ENCODE data around the gene CMTM3.
"Not testable (repeated sequence)": the region's sequence is repeated elsewhere in the genome, so short reads cannot be mapped to it uniquely, and the experiment has no call there.

The CMTM3 gene, protein sequence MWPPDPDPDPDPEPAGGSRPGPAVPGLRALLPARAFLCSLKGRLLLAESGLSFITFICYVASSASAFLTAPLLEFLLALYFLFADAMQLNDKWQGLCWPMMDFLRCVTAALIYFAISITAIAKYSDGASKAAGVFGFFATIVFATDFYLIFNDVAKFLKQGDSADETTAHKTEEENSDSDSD

DNA sequence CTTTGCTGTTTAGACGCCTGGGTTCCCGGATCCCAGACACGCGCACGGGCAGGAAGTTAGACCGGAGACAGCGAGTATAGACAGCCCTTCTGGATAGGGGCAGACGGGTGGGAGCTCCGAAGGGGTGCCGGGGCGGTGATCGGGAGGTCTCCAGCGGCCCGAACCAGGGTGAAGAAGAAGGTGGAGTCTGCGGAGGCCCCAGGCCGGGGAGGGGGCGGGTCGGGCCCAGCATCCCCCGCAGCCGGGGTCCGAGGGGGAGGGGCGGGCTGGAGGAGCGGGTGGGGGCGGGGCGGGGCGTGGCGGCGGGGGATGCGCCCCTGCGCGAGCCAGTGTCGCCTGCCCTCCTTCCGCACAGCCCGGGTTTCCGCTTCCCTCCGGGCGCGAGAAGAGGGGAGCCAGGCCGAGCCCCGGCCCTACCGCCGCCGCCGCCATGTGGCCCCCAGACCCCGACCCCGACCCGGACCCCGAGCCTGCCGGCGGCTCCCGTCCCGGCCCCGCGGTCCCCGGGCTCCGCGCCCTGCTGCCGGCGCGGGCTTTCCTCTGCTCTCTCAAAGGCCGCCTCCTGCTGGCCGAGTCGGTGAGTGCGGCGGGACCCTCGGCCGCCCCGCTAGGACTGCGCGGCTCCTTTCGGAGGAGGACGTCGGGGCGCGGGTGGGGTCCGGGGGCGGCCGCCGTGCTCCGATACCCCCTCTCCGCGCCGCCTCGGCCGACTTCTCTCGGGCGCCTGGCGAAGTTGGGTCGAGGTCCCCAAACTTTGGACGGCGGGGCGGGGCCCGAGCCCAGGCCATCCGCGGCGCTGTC, at the start of gene CMTM3:
Gene CMTM3 (plus strand): TSS at position 329 of the 801 bp plus-strand sequence. CDS start 102 bp downstream, at position 431.
- peak; percentile 65 to 70 for DNase-seq

DNA sequence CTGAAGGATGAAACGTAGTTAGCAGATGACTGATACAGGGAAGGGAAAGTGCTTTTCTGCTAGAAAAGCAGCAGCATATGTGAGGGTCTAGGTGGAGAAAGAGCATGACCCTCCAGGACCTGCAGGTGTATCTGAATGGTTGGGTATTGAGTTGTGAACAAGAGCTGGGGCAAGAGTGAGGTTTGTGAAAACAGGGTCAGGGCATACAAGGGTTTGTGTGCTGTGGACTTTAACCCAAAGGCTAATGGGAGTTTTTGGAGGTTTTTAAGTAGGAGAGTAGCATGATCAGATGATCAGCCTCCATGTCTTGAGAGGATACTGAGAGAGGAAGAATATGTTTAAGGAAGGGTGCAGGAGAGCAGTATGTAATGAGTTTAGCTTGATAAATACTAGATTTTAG, 44.4 kb upstream of the CMTM3 start:
- DNase-seq, result no peak

DNA sequence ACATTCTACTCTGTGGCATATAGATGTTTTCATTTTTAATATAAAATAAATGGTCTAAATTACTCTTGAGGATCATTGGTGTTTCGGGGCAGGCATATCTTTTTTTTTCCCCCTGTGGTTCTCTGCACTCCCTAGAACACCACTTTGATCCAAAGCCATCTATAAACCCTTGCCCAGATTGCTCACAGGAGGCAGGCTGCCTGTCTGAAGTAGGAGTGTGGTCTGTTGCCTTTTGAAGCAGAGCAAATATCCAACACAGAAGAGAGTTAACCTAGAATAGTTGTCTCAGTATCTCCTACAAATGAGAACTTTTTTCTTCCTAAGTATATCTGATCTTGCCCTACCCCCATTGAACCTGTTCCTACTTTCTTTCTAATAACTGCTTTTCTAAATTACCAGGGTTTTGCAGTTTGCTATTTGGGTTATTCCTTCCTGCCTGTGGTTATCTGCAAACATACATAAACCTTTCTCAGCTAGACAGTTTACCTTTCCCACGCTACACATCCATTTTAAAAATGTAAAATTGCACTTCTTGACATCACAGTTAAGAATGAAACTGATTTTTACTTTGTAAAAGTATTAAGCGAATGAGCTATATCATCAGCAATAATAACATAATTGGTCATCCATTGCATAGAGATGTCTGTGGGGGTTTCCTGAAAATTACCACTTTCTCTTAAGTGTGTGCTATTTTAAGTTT, 43.0 kb upstream of the CMTM3 start:
- no peak for DNase-seq

DNA sequence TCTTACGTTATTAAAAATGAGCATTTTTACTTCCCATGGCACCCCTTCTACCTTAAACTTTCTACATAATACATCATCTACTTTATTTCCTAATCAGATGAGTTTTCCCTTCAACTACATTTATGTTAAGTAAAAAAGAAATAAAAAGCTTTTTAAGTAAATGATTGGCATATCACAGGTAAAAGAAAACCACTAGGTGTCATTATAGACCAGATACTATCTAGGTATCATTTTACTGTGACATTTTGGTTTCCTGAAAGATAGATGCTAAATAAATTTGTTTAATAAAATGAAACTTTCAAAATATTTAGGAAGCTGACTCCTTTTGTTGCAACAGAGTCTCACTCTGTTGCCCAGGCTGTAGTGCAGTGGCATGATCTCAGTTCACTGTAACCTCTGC, 42.1 kb upstream of the CMTM3 start:
- DNase-seq, result no peak

DNA sequence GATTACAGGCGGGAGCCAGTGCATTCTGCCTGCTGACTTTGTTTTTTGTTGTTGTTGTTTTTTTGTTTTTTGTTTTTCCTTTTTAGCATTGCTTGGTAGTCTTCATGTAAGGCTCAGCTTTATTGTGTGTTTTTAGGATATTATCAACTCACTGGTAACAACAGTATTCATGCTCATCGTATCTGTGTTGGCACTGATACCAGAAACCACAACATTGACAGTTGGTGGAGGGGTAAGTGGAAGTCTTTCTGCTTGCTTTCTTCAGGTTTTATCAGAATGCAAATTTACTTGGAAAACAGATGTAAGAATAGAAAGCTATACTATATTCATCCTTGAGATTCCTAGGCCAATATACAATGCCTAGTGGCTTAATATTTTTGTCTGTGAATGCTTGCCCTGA, 41.5 kb upstream of the CMTM3 start:
- DNase-seq, result no peak

DNA sequence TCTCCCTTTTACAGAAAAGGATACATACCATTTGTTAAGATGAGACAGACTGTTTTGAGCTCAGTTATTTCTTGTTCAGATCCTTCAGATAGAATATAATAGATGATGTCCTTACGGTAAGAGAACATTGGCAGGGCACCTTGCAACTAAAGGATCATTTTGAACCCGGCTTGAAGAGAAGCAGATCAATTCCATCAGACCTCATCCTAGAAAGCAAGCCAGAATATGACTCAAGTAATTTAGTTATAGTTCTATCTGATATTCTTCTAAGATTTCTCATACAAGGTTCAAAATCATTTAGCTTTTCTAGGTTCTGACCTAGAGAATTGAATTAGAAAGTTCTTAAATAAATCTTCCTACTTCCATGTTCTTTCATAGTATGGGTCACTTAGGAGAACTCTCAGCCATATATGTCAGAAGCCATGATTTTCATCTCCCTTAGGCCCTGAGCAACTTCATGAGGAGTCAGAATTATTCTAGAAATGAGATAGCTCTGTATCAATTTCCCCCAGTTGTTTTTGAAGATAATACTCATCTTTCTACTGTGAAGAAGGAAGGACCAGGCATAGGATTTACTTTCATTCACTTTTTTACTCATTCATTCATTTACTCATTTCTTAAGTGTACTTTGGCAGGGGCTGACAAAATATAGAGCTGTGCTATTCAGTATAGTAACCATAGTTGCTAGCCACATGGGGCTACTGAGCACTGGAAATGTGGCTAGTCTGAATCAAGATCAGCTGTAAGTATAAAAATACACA, 40.8 kb upstream of the CMTM3 start:
- no peak for DNase-seq

DNA sequence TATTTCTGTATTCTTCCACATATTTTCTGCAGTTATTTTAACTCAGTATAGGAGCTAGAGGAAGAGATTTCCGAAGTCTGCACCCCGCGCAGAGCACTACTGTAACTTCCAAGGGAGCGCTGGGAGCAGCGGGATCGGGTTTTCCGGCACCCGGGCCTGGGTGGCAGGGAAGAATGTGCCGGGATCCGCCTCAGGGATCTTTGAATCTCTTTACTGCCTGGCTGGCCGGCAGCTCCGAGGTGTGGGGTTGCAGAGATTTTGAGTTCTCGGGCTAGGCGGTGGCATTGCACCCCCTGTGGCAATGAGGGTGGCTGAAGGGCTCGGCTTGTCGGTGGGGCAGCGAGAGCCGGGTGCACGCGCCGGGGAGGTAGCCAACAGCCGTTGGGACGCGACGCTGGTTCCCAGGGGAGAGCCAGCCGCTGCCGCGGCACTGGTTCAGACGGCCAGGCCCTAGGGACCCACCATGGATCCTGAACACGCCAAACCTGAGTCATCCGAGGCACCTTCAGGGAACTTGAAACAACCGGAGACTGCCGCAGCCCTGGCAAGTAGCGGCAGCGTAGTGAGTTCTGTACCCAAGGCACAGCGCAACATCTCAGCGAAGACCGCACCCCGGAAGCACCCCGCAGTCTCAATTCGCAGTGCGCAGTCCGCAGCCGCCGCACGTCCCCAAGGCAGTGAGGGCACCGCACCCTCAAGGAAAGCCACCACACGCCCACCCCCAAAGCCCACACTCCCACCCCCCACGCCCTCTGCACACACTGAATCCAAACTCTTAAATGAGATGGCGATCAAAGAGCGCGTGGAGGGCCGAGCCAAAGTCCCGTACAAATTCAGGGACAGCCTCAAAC, 38.2 kb upstream of the CMTM3 start, which contains the start of gene CMTM1:
Gene CMTM1 (plus strand): TSS at position 389 of the 851 bp plus-strand sequence. CDS start 75 bp downstream, at position 464.
- DNase-seq, result no peak

DNA sequence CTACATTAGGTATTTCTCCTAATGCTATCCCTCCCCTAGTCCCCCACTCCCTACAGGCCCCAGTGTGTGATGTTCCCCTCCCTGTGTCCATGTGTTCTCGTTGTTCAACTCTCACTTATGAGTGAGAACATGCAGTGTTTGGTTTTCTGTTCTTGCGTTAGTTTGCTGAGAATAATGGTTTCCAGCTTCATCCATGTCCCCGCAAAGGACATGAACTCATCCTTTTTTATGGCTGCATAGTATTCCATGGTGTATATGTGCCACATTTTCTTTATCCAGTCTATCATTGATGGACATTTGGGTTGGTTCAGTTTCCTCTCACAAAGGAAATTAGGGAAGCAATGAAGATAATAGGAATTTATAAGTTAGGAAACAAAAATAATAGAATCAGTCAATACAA, 37.2 kb upstream of the CMTM3 start:
- not testable (repeated sequence) for DNase-seq

DNA sequence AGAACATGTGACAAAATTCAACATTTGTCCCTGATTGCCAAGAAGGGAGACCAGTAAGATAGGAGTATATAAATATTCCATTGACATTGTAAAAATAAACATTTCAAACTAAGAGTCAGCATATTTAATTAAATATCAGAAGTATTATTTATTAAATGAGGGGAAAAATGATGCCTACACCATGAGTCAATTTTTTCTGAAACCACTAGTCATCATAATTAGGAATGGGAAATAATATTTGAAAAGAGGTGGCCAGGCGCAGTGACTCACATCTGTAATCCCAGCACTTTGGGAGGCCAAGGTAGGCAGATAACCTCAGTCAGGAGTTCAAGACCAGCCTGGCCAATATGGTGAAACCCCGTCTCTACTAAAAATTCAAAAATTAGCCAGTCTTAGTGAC, 36.1 kb upstream of the CMTM3 start:
- DNase-seq, result no peak

DNA sequence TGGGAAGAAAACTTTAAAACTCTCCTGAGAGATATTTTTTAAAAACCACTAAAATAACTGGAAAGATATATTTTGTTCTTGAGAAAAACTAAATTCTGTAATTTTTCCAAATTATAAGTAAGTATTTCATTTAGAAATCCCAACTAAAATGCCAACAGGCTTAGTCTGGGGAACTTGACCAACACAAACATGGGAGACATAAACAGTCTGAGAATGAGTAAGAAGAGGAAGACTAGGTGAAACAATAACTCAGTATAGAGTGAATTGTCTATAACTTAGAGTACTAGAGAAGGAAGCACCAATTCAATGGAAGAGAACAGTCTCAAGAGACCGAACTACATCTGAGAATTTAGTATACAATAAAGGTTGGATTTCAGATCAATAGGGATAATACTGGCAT, 35.4 kb upstream of the CMTM3 start:
- DNase-seq, result no peak

DNA sequence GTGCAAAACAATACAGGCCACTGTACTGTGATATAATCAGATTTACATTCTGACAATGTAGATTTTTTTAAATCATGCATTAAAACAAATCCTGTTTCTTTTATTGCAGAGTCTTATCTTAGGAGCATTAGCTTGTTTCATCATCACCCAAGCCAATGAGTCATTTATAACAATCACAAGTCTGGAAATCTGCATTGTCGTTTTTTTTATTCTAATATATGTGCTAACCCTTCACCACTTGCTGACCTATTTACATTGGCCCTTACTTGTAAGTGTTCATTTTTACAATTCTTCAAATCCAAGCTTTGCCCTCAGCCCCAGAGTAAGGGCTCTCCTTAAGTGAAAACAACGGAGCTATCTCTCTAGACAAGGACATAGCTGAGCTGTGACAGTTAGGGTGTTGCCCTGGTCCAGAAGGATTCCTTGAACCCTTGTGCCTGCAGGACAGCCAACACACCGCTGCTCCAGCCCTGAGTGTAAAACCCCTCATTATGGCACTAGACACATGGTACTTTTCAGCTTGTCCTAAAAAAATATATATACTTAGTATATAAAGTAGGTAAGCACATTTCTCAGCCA, 34.6 kb upstream of the CMTM3 start:
- no peak for DNase-seq

DNA sequence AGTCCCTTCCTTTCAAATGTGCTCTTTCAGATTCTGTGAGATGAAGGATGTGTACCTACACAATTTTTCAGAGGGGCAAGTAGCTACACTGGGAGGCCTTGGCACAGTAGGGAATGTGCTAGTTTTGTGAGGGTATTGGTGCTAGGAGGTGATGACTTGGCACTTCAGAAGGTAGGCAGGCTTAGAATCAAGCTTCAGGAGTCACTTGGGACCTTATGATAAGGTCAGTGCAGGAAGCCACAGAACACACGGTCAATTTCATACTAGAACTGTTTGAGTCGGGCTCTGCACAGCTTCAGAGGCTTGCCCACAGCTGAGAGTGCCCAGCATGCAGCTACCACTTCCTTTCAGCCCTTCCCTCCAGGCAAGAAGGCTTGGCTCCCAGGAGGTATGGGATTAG, 32.1 kb upstream of the CMTM3 start:
- no peak for DNase-seq

DNA sequence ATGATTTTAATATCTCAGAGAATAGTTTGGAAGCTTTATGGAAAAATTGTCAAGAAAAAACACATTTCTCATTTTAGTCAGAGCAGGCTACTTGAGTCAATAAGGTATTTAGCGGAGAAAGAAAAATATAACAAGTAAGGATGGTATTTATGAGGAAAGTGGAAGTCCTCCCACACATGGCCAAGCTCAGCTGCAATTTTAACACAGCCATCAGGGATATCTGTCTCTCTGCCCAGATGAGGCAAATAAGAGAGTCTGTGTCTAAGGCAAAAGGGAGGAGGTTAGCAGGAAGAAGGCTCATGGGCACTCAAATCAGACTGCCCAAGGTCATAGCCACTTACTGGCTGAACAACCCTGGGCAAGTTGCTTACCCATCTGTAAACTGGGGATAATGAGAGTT, 30.4 kb upstream of the CMTM3 start:
- no peak for DNase-seq

DNA sequence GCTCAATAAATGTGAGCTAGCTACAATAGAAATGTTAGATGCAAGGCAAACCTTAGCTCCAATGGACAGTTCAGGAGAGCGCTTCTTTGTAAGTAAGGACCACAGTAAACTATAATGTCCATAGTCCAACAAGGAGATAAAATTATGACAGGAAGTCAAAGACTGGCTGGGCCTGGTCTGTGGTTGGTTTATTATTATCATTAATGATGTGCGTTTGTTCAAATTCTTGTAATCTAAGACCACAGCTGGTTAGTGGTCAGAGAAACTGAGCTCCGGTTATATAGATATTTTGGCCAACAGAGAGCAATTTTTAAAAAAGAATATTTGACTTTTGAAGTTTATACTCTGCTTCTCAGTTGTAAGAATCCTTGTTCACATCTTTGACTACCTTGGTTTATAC, 30.0 kb upstream of the CMTM3 start:
- no peak for DNase-seq

DNA sequence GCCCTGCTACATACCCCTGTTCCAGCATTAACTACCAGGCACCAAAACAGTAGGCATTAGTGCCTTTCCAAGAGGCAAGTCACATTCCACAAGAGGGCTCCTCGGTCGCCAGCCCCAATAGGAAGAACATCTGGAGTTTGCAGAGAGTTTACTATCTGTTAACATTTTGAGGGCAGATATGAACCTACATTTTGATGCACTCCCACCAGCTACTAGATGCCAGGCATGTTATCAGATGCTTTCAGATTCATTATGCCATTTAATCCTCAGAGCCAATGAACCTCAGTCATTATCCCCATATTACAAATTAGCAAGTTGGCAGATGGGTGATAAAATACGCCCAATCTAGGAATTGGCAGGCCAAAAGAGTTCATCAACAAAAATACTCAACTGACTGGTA, 29.4 kb upstream of the CMTM3 start:
- no peak for DNase-seq

DNA sequence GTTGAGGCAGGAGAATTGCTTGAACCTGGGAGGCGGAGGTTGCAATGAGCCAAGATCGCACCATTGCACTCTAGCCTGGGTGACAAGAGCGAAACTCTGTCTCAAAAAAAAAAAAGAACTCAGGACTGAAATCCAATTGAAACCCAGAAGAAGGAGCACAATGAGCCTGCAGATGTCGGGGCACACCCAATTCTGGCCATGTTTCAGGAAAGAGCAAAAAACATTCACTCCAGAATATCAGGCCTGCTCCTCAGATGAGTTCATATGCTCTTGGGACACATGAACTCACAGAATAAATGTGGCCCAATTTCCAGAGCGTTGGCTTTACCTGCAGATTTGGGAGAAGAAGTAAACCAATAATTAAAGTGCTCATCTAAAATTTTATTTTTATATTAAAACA, 28.2 kb upstream of the CMTM3 start:
- DNase-seq, result no peak

DNA sequence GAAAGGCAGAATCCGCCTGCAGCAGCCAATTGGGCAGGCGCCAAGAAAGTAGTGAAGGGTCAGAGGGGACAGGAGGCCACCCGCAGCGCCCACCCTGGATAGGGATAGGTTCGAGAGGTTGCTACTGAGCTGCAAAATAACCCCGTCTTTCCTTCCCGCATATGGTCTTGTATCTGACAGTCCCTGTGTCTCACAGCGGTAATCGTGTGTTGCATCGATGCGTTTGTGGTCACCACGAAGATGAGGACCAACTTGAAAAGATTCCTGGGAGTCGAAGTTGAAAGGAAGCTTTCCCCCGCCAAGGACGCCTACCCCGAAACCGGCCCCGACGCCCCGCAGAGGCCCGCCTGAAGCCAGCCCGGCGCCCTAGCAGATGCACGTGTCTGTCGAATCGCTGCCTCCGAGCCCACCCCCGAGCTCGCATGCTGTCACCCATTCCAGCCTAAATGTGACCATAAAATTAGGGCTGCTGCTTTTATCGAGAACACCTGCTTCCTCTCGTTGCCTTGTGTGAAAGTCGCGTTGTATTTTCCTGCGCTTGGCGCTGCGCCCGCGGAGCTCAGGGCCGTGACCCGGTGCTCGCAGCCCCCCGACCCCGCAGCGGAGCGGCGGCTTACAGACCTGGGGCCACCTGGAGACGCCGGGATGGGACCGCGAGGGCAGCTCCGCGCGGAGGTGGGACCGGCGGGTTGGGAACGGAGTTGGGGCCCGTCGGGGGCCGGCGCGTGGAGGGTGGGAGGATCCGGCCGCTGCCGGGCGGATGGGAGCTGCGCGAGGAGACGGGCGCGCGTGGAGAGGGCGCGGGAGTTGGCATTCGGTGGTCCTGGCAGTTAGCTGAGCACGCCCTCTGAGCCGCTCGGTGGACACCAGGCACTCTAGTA, 25.6 kb upstream of the CMTM3 start, which contains the start of gene CMTM2:
Gene CMTM2 (plus strand): TSS at position 813 of the 881 bp plus-strand sequence. CDS start 145 bp downstream, outside the sequence.
- no peak for DNase-seq

DNA sequence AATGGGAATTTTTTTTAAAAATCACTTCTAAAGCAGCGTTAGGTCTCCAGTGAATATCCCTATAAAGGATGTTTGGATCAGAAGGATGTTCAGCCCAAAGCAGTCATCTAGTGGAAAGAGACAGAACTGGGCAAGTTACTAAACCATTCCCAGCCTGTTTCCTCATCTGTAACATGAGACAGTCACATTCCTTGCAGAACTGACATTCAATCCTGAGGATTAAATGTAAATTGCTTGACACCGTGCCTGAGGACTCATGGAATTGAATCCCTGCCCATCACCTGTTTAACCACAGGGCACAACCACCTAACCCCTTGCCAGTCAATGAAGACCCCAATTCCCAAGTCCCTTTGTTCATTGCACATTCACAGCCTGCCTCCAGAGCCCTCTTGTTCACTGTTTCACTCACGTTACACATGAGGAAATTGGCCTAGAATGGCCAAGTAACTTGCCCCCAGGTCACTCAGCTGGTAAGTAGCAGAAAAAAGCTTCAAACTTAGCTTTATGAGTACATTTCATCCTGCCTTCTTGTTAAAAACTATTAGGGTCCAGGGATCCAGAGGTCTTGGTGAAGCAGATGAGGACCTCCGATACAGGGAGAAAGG, 23.8 kb upstream of the CMTM3 start:
- no peak for DNase-seq

DNA sequence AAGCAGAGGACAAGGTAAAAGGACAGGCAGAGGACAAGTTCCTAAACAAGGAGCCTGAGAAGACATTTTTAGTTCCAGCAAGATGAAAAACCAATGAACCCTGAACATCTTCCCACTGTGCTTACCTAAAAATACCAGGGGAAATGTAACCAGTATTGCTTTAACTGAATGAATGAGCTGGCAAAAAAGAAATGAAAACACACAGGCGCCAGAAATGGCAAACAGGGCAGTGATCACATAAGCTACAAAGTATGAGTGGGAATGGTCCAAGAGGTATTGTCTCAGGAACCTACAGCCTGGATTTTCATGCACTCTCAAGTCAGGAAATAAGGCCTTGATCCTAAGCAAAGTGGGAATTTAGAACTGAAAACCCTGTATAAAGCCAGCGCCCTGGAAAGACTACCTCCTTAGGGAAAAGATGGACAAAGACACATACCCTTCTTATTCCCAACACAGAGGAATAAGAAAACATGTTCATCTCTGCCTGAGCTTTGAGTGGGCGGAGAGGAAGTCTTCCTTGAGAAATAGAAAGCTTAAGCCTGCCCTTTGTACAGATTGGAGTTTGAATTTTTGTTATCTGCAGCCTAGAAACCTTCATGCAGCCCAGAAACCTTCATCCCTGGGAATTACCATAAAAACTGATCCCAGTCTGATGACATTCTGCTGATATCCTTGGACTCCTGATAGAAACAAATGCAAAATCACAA, 23.1 kb upstream of the CMTM3 start:
- no peak for DNase-seq
